ENCODE data around the gene TOMM40L. TPM values are rescaled to one million over a fixed set of nuclear protein-coding genes. Genes with fewer than 3 reads are reported as not detected.

Gene TOMM40L
- total RNA-seq, 1 experiment from 2014 or later, result 6.7 TPM

DNA sequence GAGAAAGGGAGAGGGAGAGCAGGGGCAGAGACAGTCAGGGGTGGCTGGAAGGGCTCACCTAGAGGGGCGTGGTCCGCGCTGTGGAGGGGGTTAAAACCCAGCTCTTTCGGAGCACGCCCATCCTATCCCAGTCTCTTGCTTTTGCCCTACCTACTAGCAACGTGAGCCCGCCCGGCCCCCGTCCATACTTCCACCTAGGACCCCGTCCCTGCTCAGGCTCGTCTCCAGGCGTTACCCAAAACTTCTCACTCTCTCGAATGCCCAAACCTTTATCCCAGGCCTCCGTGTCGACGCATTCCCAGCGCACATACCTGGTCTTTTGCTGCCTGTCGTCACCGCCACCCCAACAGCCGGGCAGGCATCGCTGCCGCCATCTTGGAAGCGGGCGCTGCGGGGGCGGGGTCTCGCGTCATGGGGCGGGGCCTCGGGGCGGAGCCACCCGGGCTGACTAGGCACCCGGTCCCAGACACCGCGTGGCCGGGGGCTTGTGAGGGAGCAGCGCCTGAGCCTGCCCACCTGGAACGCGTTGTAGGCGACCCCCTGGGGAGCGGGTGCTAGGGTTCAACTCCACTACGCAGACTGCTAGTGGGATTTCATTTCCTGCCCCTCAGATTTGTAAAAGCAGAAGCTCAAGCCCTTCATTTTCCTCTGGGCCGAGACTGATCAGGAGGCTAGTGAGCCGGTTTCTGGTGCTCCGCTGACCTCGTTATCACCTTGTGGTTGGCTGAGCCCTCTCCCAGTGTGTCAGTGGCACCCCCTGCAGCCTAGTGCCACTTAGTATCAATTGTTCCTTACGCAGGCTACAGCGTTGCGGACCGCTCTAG, 48.5 kb upstream of the TOMM40L start, which contains the start of gene B4GALT3:
TSS of gene B4GALT3 (minus strand) at position 396 of the 824 bp plus-strand sequence. CDS start 1,447 bp downstream, outside the sequence.
- Histone ChIP-seq H3K4me1 (replicated peaks; ENCODE audit: insufficient read depth) (peaks cover 19% of the 10 kb centered on the region), H3K27me3 (ENCODE audit: insufficient read depth, low read depth) (no peaks in the 10 kb centered on the region), H3K9me3 (ENCODE audit: insufficient read depth, low read depth) (no peaks in the 10 kb centered on the region), H3K4me2 (peak within 1 kb of the TSS; percentile 85), H3K27ac (peak within 1 kb of the TSS; percentile 61), H3K9me2 (ENCODE audit: insufficient read depth) (no peaks in the 10 kb centered on the region), H2AFZ (peak within 1 kb of the TSS; percentile 94), H3K79me2 (ENCODE audit: low read depth) (peaks cover 14% of the 10 kb centered on the region), H3K4me3 (peak within 1 kb of the TSS; percentile 83), H3F3A (ENCODE audit: insufficient read depth, low read depth) (peaks cover 13% of the 10 kb centered on the region; the same call in 1 of the 2 replicates), H3K36me3 (ENCODE audit: low read depth) (peaks cover 11% of the 10 kb centered on the region), H4K20me1 (ENCODE audit: insufficient read depth) (no peaks in the 10 kb centered on the region)
- ChIA-PET POLR2A (ENCODE audit: unreplicated experiment) (interaction anchor here (0.6 to 0.7 kb wide), 4 partner anchors 11 to 504 kb away, joined by 3 to 29 read pairs (median 5); partner anchors contain the start of genes DEDD and PPOX), CTCF (interaction anchor here (0.6 kb wide), 1 partner anchor 180 kb away, joined by 13 read pairs; no protein-coding TSS in a partner anchor)
- intact Hi-C loops (cut with micrococcal nuclease; ENCODE audit: unreplicated experiment), result loop anchor here (1.0 kb wide), 1 partner anchor 44 kb away; no protein-coding TSS in a partner anchor
- BruUV-seq (replicated peaks), result TSS peak; percentile 92
- peak; percentile 64 to 91 for DNase-seq
- TF ChIP-seq EZH2 (IDR thresholded peaks at IDR 0.05; ENCODE audit: low read depth), result no peak
- TF ChIP-seq, protein P1, sequence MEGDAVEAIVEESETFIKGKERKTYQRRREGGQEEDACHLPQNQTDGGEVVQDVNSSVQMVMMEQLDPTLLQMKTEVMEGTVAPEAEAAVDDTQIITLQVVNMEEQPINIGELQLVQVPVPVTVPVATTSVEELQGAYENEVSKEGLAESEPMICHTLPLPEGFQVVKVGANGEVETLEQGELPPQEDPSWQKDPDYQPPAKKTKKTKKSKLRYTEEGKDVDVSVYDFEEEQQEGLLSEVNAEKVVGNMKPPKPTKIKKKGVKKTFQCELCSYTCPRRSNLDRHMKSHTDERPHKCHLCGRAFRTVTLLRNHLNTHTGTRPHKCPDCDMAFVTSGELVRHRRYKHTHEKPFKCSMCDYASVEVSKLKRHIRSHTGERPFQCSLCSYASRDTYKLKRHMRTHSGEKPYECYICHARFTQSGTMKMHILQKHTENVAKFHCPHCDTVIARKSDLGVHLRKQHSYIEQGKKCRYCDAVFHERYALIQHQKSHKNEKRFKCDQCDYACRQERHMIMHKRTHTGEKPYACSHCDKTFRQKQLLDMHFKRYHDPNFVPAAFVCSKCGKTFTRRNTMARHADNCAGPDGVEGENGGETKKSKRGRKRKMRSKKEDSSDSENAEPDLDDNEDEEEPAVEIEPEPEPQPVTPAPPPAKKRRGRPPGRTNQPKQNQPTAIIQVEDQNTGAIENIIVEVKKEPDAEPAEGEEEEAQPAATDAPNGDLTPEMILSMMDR (conservative IDR thresholded peaks at IDR 0.05), result peak; percentile 49; the same call in 1 of the 2 replicates

DNA sequence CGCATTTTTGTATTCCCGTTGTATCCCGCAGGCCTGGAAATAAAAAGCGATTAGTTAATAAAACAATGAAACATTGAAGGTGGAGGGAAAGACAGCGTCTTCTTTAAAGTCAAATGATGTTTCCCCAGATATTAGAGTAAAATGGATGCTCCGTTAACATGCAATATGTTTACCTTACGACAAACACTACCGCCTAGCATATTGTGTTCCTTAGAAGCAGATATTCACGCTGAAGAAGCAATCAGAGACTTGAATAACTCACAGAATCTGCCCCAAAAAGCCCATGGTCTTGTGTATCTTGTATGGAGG, 48.0 kb upstream of the TOMM40L start:
- no peaks in the 10 kb centered on the region for H3K9me3 ChIP-seq (ENCODE audit: insufficient read depth, low read depth)
- H3K79me2 ChIP-seq (ENCODE audit: low read depth), result peaks cover 14% of the 10 kb centered on the region
- intact Hi-C loops (cut with micrococcal nuclease; ENCODE audit: unreplicated experiment), result loop anchor here (1.0 kb wide), 1 partner anchor 45 kb away; no protein-coding TSS in a partner anchor
- ChIA-PET CTCF (no interaction called here), POLR2A (ENCODE audit: unreplicated experiment) (no interaction called here)
- BruUV-seq (replicated peaks), result no TSS peak
- peaks cover 6% of the 10 kb centered on the region for H3K36me3 ChIP-seq (ENCODE audit: low read depth)
- peaks cover 25% of the 10 kb centered on the region for H3K4me1 ChIP-seq (replicated peaks; ENCODE audit: insufficient read depth)
- H3K27ac ChIP-seq, result peak overlapping the region; percentile 61
- H3K4me3 ChIP-seq, result peak overlapping the region; percentile 83
- no peaks in the 10 kb centered on the region for H4K20me1 ChIP-seq (ENCODE audit: insufficient read depth)
- DNase-seq, result no peak
- TF ChIP-seq EZH2 (IDR thresholded peaks at IDR 0.05; ENCODE audit: low read depth), result no peak
- H3K27me3 ChIP-seq (ENCODE audit: insufficient read depth, low read depth), result no peaks in the 10 kb centered on the region
- peak overlapping the region; percentile 94 for H2AFZ ChIP-seq
- H3K9me2 ChIP-seq (ENCODE audit: insufficient read depth), result no peaks in the 10 kb centered on the region
- peak overlapping the region; percentile 85 for H3K4me2 ChIP-seq
- peaks cover 13% of the 10 kb centered on the region; the same call in 1 of the 2 replicates for H3F3A ChIP-seq (ENCODE audit: insufficient read depth, low read depth)

DNA sequence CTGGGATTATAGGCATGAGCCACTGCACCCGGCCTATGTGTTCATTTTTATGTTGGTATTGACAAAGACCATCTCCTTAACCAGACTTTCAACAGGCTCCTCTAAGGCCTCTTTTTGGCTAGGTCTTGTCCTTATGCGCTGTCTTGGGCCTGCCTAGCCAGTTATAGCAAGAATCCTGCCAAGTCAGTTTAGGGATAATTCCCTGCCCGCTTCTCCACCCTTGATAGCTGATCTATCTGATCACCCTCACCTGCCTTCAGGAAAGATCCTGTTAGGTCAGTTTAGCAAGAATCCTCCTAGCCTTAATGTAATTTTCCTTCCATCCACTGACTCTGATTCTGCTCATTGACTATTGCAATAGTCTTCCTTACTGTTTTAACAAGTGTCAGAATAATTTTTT, 46.2 kb upstream of the TOMM40L start:
- H3K9me2 ChIP-seq (ENCODE audit: insufficient read depth), result no peaks in the 10 kb centered on the region
- no peaks in the 10 kb centered on the region for H3K36me3 ChIP-seq (ENCODE audit: low read depth)
- no peaks in the 10 kb centered on the region for H4K20me1 ChIP-seq (ENCODE audit: insufficient read depth)
- BruUV-seq (replicated peaks), result no TSS peak
- no peaks in the 10 kb centered on the region for H3K27me3 ChIP-seq (ENCODE audit: insufficient read depth, low read depth)
- no peak overlapping the region for H3K27ac ChIP-seq
- peak in 1 of 2 experiments; percentile 69 for DNase-seq
- peaks cover 13% of the 10 kb centered on the region; the same call in 1 of the 2 replicates for H3F3A ChIP-seq (ENCODE audit: insufficient read depth, low read depth)
- H3K4me3 ChIP-seq, result no peak overlapping the region
- H3K9me3 ChIP-seq (ENCODE audit: insufficient read depth, low read depth), result no peaks in the 10 kb centered on the region
- CTCF ChIA-PET, result no interaction called here
- no peak for TF ChIP-seq EZH2 (IDR thresholded peaks at IDR 0.05; ENCODE audit: low read depth)
- TF ChIP-seq, protein P1 (conservative IDR thresholded peaks at IDR 0.05), result no peak
- no peak overlapping the region for H3K4me2 ChIP-seq
- peaks cover 25% of the 10 kb centered on the region for H3K4me1 ChIP-seq (replicated peaks; ENCODE audit: insufficient read depth)
- POLR2A ChIA-PET (ENCODE audit: unreplicated experiment), result interaction anchor here (0.6 kb wide), 1 partner anchor 202 kb away, joined by 3 read pairs; no protein-coding TSS in a partner anchor
- intact Hi-C loops (cut with micrococcal nuclease; ENCODE audit: unreplicated experiment), result no loop called here
- H3K79me2 ChIP-seq (ENCODE audit: low read depth), result peaks cover 14% of the 10 kb centered on the region
- H2AFZ ChIP-seq, result no peak overlapping the region
